Right hindlimb (tissue), 1 donor: Measurements from ENCODE around the gene DIS3L2.
"Not testable (repeated sequence)": the region's sequence is repeated elsewhere in the genome, so short reads cannot be mapped to it uniquely, and the experiment has no call there.

ENCODE experiments used
- DNase-seq: peaks from one replicate; pipeline ENCODE4 v3.0.0-alpha.2; 2018

DIS3L2 gene

DNA sequence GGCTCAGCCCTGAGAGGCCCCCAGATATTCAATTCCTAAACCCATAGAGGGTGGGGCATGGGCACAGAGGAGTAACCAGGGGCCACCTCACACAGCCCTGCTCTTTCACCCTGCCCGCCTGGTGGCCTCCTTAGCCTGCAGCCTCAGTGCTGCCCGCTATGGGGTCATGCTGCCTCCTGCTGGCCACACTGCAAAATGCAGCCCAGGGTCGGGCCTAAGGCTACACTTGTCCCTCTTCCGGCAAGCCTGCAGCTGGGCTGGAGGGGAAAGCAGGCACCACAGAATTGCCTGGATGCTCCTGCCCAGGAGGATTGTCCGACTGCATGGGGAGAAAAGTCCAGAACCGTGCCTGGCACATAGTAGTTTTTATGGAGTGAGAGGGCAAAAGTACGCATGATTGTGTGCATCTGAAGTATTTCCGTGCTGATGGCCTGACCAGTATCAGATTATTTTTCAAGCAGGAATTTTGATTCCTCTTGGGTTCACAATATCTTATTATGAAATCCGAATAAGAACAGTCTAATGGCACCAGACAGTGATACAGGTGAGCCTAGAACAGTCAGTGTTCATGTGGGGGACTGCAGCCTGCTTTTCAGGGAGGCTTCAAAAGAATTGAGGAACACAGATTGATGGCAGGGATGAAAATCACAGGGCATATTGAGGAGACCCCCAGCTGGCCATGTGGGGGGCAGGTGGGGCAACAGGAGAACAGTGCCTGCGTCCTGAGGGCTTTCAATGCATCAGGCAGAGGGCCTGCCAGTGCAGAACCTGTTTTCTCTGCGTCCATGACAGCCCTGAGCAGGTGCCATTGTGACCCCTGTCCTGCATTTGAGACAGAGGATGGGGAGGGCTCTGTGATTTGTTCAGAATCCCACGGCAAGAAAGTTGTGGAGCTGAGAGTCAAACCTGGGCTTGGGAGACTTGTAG, 365.9 kb downstream of the DIS3L2 start:
- DNase-seq = peak; percentile 82

DNA sequence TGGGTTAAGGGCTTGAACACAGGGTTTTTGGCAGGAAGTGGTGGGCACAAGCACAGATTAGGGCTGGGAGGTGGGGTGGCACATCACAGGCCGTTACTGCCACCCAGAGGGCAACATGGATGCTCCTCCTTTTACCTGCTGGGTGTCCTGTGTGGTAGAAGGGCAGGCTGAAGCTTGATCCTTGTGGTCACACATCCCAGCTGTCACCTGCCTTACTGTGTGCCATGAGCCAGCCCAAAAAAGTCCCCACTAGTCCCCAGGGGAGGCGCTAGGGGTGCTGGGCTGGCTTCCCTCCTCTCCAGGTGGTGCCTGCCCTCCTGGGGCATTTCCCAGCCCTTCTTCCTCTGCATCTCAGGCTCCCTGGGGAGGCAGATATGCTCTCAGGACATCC, 366.5 kb downstream of the DIS3L2 start:
- DNase-seq = peak; percentile 14

DNA sequence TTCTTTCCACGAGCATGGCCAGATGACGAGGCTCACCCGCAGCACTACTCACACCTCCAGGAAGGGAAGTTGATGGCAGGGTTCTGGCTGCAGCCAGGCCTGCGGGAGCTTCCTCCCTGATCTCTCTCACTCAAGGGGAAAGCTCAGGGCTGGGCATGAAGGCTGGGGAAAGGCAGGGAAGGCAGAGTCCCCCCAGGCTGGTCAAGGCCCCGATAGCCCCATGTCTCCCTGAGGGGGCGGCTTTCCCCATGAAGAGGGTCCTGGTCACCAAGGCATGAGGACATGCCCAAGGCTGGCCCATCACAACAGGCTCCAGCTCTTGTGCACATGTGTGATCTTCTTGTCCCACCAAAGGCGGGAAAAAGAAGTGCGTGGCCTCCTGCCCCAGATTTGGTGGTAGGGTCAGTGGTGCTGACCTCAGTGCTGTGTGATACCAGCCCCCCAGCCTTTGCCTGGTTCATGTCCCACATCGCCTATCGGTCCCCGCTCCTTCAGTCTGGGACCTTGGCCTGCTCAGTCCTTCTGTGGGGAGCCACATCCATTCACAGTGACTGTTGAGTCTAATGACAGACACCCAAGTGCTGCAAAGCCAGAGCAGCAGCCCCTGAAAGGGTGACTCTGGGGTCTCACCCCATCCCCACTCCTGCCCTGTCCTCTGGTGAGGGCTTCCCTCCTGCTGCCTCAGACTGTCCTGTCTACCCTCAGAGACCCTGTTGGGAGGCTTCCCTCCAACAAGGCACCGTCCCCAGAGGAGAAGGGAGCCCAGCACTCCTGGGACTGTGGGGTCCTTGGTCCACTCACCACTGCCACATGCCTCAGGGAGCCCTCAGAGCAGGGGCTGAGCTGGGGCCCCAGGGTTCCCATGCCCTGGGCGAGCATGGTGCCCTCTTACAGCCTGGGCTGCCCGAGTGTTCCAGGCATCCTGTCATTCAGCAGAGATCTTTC, 367.3 kb downstream of the DIS3L2 start:
- peak; percentile 15 for DNase-seq

DNA sequence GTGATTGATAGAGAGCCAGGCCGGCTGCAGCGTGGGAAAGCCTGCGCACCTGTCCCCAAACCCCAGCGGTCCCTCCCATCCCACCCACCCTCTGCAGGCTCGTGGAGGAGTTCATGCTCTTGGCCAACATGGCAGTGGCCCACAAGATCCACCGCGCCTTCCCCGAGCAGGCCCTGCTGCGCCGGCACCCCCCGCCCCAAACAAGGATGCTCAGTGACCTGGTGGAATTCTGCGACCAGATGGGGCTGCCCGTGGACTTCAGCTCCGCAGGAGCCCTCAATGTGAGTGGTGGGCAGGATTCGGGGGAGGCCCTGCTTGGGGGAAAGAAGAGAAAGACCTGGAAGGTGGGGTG, 368.2 kb downstream of the DIS3L2 start:
- peak; percentile 17 for DNase-seq

DNA sequence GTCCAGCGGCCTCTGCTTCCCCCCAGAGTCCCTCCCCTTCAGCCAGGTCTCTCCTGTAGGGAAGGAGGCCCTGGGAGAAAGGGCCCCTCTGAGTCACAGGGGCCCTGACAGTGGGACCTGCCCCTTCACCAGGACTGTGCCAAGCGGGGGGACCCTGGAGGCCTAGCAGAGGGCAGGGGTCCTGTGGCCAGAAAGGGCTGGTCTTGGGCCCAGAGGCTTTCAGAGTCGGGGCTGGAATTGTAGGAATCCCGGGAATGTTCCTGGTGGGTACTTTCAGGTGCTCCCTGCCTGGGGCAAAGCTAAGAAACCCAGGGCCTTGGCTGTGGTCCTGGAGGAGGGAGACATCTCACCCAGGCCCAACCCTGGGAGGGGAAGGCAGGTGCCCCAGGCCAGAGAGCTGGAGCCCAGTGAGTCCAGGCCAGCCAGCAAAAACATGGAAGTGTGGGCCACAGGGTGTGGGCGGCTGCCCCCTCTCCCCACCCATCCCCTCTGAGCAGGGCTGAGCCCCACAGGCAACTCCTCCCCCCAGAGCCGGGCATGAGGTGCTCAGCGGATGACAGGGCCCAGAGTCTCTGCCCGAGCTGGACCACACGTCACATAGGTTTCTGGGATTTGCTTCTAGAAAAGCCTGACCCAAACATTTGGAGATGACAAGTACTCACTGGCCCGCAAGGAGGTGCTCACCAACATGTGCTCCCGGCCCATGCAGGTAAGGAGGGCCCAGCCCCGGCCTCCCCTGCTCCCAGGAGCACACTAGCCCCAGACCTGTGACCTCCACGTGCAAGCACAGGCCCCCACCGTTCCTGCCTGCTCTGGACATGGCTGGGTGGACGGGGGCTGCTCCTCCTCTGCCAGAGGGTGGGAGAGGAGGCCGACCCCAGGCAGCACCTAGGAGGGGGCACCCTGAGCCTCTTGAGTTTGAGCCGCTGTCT, 368.8 kb downstream of the DIS3L2 start:
- DNase-seq = peak; percentile 18

DNA sequence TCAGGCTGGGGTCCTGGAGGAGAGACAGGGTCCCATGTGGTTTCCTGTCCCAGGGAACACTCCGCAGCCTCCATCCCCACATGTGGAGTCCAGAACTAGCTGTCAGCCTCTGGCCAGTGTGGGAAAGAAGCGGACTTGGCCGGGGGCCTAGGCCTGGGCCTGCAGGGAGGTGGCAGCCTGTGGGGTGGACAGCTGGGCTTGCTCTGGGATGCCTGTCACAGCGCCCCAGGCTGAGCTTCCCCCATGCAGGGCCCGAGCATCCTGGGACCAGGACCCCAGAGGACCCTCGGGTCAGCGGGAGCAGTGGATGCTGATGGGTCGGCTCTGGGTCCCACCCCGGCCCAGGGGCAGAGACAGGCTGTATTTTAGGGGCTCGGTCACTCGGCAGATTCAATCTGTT, 369.5 kb downstream of the DIS3L2 start:
- DNase-seq = peak; percentile 69

DNA sequence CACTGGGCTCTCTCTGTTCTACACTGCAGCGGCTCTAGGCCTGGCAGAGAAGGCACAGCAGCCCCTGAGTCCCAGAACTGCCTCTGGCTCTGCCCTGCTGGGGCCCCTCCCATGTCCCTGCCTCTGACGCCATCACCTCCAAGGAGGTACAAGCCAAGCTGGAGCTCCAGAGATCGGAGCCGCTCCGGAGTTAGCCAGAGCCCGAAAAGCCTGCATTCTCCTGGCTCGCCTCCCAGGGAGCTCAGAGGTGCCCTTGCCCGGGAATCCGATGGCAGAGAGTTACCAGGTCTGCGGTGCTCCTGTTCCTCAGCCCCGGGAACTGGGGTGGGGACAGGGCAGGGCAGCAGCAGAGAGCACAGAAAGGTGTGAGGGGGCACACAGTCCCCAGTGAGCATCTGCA, 370.1 kb downstream of the DIS3L2 start:
- peak; percentile 4 for DNase-seq

DNA sequence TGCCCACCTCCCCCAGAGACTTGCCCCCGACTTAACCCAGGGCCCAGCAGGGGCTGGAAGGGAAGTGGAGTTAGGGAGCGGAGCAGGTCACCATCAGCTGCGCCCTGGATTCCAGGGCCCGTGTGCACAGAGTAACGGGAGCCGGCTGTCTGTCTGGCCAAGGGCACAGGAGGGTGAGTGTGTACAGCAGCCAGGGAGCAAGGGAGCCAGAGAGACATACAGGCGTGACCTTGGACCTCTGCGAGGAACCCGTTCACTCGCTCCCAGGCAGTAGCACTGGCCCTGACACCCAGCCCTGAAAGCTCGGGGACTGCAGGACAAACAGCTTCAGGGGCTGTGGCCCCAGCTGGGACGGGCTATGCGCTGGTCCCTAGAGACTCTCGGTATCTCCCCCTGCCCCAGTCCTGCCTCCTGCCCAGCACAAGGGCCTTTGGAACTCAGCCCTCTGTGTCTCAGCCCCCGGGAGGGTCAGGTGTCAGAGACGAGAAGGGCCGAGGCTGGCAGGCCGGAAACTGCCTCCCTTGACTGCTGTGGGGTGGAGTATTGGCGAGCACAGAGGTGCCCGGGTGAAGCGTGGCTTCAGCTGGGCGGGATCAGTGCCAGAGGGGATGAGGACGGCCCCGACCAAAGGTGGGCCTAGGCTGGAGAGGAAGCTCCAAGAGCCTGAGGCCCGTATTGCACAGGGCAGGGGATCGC, 370.9 kb downstream of the DIS3L2 start:
- DNase-seq = peak; percentile 2

DNA sequence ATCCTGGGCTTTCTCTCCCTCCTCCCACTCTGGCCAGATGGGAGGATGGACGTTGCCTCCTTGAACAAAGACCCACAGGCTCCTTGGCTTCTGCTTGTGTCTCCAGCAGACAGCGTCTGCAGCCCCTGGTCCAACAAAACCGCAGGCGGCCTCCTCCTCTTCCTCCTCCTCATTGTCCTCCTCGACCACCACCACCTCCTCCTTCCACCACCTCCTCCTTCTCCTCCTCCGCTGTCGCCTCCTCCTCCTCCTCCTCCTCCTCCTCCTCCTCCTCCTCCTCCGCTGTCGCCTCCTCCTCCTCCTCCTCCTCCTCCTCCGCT, 371.4 kb downstream of the DIS3L2 start:
- peak; percentile 13 for DNase-seq

DNA sequence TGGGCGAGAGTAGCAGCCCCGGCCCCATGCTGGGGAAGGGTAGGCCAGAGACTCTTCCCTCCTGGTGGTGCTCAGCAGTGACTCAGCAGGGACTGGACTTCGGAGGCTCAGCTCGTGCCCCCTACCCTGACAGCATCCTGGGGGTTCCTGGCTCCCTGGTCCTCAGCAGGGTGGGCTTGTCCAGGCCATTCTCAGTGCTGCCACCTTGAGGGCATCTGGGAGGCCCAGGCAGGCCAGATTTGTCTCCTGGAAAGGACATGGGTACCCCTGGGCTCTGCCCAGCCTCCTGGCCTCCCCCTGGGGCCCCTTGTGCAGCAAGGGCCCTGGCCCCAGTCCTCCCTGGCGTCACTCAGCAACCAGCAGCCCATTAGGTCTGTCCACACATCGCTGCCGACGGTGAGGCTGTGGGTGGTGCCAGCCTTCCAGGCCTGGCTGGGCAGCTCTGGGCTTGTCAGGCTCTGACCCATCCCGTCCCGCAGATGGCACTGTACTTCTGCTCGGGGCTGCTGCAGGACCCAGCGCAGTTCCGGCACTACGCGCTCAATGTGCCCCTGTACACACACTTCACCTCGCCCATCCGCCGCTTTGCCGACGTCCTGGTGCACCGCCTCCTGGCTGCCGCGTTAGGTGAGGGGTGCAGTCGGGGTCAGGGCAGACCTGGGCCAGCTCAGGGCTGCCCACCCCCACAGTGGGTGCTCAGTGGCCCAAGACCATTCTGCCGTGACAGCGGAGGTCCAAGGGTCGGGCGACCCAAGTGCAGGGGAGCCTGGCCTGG, 372.0 kb downstream of the DIS3L2 start:
- DNase-seq = peak; percentile 35

DNA sequence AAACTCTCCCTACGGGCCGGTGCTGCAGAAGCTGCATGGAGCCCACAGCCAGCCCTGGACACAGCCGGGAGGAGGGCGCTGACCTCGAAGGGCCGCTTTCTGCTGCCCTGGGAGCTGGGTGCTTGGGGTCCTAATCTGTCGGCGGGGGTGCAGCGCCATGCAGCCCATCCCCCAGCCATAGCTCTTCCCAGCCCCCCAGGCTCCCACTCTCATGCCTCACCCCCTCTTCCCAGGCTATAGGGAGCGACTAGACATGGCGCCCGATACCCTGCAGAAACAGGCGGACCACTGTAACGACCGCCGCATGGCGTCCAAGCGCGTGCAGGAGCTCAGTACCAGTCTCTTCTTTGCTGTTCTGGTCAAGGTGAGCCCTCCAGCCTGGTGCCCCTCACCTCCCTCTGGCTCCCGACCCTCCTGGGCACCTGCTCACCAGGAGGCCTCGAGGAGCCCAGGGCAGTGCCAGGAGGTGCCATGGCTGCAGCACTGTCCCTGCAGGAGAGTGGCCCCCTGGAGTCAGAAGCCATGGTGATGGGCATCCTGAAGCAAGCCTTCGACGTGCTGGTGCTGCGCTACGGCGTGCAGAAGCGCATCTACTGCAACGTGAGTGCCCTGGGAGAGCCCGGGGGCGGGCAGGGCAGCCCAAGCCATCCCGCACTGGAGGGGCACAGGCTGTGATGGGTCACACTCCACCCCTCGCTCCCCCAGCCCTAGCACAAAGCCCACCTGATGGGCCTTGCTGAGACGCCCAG, 372.8 kb downstream of the DIS3L2 start:
- DNase-seq = peak; percentile 9

DNA sequence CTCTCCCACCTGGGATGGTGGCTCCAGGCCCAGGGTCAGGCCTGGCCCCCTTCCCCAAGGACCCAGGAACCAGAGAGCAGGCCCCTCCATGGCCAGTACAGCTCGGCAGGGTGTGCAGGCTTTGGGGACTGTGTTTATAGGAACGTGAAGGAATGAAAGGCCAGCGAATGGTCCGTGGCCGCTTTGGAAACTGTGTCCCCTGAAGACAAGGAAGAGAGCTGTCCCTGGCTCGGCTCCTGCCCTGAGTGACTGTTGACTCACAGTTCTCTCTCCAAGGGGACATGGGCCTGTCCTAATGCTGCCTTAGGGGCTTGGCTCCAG, 373.3 kb downstream of the DIS3L2 start:
- not testable (repeated sequence) for DNase-seq

DNA sequence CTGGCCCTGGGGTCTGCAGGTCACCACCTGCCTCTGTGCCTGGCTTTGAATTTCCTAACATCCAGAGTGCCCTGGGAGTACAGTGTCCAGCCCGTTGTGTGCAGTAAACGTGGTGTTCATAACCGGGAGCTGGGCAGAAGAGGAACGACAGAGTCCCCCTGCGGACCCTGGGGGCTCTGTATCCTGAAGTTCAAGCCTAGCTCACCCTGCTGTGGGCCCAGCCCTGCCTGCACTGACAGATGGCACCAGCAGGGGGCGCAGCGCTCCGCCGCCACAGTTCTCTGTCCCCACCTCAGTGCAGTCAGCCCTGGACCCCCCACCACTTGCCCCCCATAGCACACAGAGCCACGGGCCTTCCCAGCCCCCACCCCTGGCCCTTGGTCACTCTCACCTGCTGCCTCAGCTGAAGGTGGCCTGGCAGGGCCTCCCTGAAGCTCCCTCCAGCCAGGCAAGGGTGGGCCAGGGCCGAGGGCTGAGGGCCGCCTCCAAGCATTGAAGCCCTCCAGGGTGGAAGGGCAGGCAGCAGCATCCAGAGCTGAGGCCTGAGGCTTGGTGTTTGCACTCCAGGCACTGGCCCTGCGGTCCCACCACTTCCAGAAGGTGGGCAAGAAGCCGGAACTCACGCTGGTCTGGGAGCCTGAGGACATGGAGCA, 373.8 kb downstream of the DIS3L2 start:
- peak; percentile 18 for DNase-seq

DNA sequence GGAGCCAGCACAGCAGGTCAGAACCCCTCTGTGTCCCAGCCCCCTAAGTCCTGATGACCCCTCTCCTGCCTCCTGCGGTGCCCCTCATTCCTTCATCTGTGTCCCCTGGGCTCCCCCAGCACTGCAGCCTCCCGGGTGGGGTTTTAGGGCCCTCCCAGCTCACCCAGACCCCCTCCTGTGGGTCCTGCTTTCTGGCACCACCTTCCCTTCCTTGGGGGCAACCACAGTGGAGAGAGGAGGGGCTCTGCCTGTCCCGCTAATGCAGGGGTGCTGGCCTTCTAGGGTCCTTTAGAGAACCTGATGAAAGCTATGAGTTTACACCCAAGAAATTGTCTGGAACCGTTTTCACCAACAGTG, 374.3 kb downstream of the DIS3L2 start:
- peak; percentile 11 for DNase-seq

DNA sequence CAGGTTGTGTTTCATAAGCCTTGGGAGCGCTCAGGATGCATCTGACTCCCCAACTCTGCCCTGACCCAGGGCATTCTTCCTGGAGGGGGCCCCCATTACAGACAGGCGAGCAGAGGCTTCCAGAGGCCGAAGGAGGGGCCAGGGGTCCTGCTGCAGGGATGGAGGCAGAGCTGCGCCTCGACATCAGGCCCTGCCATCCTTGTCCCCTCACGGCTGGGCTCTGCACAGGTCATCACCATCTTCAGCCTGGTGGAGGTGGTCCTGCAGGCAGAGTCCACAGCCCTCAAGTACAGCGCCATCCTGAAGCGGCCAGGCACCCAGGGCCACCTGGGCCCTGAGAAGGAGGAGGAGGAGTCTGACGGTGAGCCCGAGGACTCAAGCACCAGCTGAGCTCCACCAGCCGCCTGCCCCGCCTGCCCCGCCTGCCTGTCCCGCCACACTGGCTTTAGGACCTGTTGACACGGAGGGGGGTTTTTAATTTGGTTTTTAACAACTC, 374.8 kb downstream of the DIS3L2 start:
- peak; percentile 8 for DNase-seq

DNA sequence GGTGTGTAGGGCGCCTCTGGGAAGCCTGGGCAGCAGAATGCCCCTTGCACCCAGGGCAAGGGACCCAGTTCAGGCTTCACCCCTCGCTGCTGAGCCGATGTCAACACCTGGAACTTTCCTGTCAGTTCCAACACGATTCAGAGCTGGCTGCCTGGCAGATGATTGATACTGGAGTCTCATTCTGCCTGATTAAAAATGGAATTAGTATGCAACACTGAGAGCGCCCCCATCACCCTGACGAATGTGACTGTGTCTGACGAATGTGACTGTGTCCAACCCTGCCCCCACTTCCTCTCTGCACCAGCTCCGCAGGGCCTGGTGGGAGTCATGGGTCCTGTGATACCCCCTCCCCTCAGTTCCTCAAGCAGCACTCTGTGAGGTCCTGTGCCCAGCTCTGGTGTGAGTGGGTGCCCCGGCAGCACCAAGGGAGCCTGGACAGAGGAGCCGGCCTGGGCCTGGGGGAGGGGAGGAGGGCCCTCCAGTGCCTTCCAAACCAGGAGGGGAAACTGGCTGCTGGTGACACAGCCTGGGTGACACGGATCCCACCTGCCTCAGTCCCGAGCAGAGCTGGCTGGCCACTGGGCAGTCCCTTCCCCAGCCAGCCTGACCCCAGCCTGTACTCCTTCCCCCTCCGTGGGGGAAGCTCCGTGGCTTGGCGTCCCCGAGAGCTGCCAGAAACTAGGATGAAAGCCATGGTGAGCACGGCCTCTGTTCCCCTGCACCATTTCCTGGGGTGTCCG, 375.6 kb downstream of the DIS3L2 start:
- no peak for DNase-seq

DNA sequence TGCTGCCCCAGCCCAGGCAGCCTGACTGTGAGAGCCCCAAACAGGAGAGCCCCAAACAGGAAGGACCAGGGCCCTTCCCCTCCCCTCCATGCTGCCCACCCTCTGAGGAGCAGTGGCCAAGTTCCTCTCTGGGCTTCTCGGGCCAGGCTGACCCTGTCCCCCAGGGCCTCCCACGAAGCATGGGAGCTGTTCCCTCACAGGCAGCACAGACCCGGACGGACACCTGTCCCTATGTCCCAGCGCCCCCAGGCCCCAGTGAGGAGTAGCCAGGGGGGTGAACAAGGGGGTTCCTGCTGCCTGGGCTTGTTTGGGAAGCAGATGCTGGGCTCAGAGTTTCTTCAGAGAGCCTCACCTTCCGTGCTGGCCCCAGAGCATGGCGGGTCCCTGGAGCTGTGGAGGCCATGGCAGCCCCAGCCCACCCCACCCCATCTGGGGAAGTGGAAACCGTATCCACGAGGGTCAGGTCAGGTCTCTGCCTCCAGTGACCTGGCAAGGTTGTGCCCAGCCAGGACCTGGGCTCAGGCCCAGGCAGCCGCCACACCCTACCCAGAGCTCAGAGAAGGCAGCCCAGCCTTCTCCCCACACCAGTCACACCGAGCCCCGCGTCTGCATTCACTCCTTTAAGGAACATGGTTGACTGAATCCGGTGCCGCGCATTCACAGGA, 376.7 kb downstream of the DIS3L2 start:
- DNase-seq = not testable (repeated sequence)

DNA sequence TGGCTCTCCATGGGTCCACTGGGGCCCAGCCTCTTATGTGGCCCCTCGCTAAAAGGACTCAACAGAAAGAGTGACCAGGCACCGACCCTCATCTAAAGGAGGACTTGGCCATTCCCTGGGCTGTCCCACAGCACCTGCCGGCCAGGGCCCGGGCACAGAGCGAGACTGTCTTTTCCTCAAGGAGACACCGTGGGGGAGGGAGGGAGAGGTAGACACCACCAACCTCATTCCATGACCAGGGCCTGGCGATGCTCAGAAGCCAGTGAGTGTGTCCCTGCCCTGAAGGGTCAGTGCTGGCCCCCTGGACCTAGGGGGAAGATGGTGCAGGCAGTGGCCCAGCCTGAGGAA, 377.2 kb downstream of the DIS3L2 start:
- no peak for DNase-seq
